RWPE1 (cell line): ENCODE data around the gene SSBP3.

ENCODE experiments used
- CTCF ChIA-PET: fragments of 350-600 bp; sonication (Branson Sonifier 250); formaldehyde crosslinking; extraction: SDS; loops from one replicate; lab custom pipeline; 2021; lab: Yijun Ruan, JAX
- POLR2A ChIA-PET: fragments of 400-600 bp; formaldehyde crosslinking; extraction: SDS; loops from one replicate; lab custom pipeline; 2020; ENCODE audit warnings: antibody characterized with exemption; ENCODE audit not compliant: low non-redundant PET; lab: Yijun Ruan, JAX
- DNase-seq: peaks from one replicate; pipeline ENCODE4 v3.0.0; 2012; ENCODE audit warnings: low spot score
- H3K27ac ChIP-seq: fragments of 450-650 bp; 2 replicates; pipeline ENCODE4 v1.5.1; 2017
- TF ChIP-seq, protein P1 (sequence below): fragments of 450-650 bp; conservative IDR thresholded peaks from 2 replicates; pipeline ENCODE4 v1.5.1; 2017; ENCODE audit warnings: low read depth, mild to moderate bottlenecking

SSBP3 gene

DNA sequence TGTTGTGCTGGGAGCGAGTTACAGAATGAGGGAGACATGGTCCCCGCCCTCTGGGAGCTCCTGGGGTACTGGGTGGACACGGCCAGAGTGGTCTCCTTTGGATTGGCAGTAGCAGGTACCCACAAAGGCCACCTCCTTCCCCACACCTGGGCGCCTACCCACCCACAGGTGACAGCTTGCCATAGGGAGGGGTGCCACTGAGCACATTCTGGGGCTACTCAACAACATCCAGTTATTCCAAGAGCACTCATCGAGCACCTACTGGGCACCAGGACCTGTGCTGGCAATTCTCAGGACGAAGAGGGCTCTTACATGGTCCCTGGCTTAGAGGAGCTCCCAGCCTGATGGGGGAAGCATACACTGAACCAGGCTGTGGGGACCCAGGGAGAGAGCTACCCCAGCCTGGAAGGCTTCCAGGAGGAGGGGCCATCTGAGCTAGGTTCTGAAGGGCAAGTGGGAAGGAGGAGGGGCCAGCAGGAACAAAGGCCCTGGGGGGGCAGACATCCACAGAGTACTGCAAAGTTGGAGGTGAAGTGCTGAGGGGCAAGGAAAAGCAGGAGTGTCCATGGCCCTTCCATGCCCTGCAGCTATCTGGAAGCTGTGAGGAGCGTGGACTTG is 184.2 kb downstream of the SSBP3 start:
- no peak for DNase-seq
- TF ChIP-seq, protein P1, sequence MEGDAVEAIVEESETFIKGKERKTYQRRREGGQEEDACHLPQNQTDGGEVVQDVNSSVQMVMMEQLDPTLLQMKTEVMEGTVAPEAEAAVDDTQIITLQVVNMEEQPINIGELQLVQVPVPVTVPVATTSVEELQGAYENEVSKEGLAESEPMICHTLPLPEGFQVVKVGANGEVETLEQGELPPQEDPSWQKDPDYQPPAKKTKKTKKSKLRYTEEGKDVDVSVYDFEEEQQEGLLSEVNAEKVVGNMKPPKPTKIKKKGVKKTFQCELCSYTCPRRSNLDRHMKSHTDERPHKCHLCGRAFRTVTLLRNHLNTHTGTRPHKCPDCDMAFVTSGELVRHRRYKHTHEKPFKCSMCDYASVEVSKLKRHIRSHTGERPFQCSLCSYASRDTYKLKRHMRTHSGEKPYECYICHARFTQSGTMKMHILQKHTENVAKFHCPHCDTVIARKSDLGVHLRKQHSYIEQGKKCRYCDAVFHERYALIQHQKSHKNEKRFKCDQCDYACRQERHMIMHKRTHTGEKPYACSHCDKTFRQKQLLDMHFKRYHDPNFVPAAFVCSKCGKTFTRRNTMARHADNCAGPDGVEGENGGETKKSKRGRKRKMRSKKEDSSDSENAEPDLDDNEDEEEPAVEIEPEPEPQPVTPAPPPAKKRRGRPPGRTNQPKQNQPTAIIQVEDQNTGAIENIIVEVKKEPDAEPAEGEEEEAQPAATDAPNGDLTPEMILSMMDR: no peak
- CTCF ChIA-PET: interaction anchor here (0.6 to 1.2 kb wide), 2 partner anchors 268 to 270 kb away, joined by 3 to 4 read pairs; no protein-coding TSS in a partner anchor
- POLR2A ChIA-PET: interaction anchor here (0.6 kb wide), 1 partner anchor 174 kb away, joined by 5 read pairs; no protein-coding TSS in a partner anchor
- no peak overlapping the region for H3K27ac ChIP-seq

DNA sequence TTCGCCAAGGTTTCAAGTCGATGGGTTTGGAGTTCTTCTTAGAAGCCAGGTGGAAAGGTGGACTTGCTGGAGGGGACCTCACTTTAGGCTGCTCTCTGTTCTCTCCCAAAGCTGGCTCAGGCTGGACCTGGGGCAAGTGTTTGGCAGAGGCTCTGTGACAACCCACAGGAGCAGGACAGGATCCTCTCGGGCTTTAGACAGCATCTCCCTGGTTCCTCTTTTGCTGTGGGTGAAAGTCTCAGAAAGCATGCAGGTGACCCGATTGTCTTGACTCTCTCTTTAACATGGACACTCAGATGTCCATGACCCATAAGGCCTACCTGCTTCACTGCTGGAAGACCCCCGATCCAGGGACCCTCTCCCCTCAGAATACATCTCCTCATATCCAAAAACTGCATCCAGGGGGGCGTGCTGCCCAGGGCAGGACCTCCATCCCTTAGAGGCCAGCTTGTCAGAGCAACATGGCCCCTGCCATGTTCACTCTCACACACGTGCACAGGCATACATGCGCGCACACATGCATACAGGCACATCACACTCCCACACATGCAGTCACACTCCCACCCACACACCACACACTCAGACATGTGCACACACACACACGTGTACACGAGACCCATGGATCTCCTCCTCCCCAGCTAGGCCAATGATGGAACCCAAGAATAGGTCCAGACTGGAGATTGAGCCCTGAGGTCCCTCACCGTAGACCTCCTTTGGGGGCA is 184.9 kb downstream of the SSBP3 start:
- POLR2A ChIA-PET: interaction anchor here (0.6 kb wide), 1 partner anchor 175 kb away, joined by 5 read pairs; no protein-coding TSS in a partner anchor
- peak overlapping the region; percentile 44 for H3K27ac ChIP-seq
- CTCF ChIA-PET: interaction anchor here (1.2 kb wide), 1 partner anchor 268 kb away, joined by 3 read pairs; no protein-coding TSS in a partner anchor
- no peak for DNase-seq
- TF ChIP-seq, protein P1: no peak

DNA sequence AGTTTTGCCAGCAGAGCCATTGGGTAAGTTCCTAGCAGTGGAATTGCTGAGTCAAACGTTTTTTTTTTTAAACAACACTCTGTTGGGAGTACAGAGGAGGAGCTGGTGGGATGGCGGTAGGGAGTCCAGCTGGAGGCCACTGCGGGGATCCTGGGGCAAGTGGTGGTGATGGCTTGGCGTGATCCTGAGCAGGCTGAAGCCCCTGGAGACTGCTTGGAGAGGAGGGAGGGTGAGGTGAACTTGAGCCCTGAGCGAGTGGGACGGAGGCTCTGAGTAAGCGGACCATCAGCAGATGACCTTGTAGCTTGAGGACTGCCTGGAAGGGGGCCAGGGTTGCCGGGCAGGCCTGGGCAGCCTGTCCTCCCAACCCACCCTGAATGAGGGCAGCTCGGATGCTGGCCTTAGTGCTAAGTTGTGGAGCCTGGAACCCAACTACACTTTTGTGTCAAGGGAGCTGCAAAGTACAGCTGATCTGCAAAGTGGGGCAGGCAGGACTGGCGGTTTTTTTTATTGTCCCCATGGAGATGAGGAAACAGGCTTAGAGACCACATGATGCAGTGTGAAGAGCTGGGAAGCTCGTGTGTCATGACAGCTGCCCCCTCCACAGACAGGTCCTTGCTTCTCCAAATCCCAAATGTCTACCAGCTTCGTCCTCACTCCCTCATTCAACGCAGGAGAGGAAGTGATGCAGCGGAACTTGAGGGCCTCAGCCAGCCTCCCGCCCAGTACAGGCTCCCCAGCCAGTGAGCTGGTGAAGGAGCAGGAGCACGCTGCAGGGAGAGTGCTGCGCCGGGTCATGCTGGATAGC is 186.0 kb downstream of the SSBP3 start:
- DNase-seq: no peak
- POLR2A ChIA-PET: interaction anchor here (0.6 kb wide), 1 partner anchor 520 kb away, joined by 3 read pairs; no protein-coding TSS in a partner anchor
- peak overlapping the region; percentile 44 for H3K27ac ChIP-seq
- CTCF ChIA-PET: interaction anchor here (1.2 kb wide), 1 partner anchor 270 kb away, joined by 3 read pairs; no protein-coding TSS in a partner anchor
- TF ChIP-seq, protein P1: no peak

DNA sequence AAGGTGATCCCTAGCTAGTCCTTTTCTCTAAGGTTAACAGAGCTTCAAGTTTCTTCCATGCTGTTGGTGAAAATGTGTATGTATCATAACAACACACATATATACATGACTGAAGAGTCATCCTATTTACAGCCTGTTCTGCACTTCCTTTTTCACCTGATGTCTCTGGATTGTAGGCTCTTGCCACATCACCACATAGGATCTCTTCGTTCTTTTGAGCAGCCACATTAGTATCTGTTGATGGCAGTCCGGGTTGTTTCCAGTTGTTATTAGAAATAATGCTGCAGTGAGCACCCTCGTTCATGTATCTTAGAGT is 186.5 kb downstream of the SSBP3 start:
- CTCF ChIA-PET: interaction anchor here (0.6 kb wide), 1 partner anchor 351 kb away, joined by 4 read pairs; no protein-coding TSS in a partner anchor
- POLR2A ChIA-PET: no interaction called here
- peak overlapping the region; percentile 59 for H3K27ac ChIP-seq
- TF ChIP-seq, protein P1: no peak
- DNase-seq: no peak

DNA sequence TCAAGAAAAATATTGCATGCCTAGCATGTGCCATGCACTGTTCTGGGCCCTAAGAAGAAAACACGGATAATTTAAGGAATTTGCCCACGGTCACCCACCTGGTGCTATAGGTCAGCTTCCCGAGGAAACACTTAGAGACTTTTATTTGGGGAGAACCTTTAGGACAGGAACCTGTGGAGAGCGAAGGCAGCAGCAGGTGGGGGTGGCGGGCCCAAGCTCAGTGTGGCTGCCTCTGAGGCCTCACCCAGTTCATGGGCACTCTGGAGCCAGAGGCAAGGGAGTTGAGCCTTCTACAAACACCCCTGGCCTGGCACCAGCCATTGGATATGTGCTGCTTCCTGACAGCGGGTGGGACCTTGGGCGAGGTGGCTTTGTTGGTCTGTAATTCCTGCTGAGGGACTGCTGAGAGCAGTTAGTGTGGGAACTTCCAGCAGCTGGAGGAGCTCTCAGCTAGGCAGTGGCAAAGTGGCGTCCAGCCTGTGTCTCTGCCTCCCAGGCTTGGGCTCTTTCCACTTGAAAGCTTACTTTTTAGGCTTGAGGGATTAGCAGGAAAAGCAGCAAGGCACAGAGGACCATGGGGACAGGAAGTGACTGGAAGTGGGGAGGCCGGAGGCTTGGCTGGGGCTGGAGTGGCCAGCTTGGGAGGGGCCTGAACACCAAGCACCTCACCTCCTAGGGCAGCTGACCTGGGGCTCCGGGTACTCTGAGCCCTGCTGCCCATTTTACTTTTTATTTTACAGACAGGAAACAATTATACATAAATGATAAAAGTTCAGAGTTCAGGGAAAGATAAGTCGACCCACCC is 187.1 kb downstream of the SSBP3 start:
- TF ChIP-seq, protein P1: no peak
- H3K27ac ChIP-seq: peak overlapping the region; percentile 59
- POLR2A ChIA-PET: no interaction called here
- CTCF ChIA-PET: interaction anchor here (0.6 to 0.9 kb wide), 2 partner anchors 35 to 350 kb away, joined by 3 to 4 read pairs; no protein-coding TSS in a partner anchor
- DNase-seq: no peak
